ENCODE data around the gene WFDC1.

WFDC1 gene

DNA sequence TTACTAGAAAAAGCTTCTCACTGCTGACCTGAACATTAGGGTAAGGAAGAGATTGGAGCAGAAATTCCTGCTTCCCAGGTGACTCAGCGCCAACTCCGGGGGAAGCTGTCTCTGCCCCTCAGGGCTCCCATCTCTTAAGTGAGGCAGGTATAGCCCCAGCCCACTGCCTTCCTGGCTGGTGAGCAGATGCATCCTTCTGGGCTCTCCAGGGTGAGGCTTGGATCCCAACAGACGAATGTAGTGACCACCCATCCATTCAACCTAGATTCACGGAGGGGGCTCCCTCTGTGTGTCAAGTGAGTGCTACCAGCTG is 76.8 kb downstream of the WFDC1 start:
- H3K27ac Mint-ChIP-seq: no peak overlapping the region
- peaks cover 19% of the 10 kb centered on the region for H3K4me1 Mint-ChIP-seq (ENCODE audit: low read depth)
- peaks cover 63% of the 10 kb centered on the region for H3K27me3 Mint-ChIP-seq
- H3K9me3 Mint-ChIP-seq: no peaks in the 10 kb centered on the region
- no peak overlapping the region for H3K4me3 Mint-ChIP-seq
- no peaks in the 10 kb centered on the region for H3K36me3 Mint-ChIP-seq (ENCODE audit: low read depth)

DNA sequence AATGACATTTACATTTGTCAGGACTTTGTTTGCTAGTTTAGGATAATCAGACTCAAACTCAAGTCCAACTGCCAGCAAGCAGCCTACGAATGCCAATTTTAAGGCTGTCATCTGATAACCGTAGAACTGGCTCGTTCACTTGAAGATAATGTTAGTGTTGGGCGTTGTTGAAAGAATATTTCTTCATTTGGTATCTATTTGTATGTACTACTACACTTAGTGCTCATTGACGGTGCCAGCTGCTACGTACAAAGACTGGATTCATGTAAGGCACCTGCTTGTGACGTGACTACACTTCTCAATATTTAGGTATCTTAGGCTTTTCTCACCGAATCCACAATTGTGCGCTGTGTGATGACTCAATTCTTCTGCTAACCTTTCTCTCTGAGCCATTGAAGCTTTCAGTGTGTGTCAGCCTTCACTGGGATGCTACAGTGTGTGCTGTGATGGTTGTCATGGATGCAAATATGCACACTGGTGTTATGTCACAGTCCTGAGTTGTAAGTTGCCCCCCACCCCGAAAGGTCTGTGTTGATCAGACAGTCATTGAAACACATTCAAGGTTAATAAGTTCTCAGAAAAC is 79.3 kb downstream of the WFDC1 start:
- no peaks in the 10 kb centered on the region for H3K9me3 Mint-ChIP-seq
- peaks cover 52% of the 10 kb centered on the region for H3K27me3 Mint-ChIP-seq
- no peak overlapping the region for H3K27ac Mint-ChIP-seq
- no peaks in the 10 kb centered on the region for H3K36me3 Mint-ChIP-seq (ENCODE audit: low read depth)
- no peak overlapping the region for H3K4me3 Mint-ChIP-seq
- H3K4me1 Mint-ChIP-seq (ENCODE audit: low read depth): peaks cover 11% of the 10 kb centered on the region

DNA sequence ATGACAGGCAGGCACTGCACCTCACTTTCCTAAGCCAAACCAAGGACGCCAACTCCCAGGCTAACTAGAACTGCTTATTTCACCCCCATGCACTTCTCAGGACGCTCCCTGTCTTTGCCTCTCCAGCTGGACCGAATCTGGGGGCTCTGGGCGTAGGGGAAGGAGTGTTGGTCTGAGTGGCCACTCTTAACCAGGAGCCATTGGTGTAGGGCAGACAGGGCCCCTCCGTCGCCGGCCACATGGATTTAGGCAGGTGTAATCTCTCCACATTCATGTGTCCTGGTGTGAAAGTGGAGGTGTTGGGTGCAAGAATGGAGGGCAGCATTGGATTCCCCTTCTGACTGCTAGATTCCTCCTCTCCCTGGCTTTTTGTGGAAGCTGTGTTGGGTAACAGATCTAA is 83.4 kb downstream of the WFDC1 start:
- Mint-ChIP-seq H3K27ac (no peak overlapping the region), H3K36me3 (ENCODE audit: low read depth) (no peaks in the 10 kb centered on the region), H3K27me3 (peaks cover 35% of the 10 kb centered on the region), H3K9me3 (no peaks in the 10 kb centered on the region), H3K4me1 (ENCODE audit: low read depth) (peaks cover 22% of the 10 kb centered on the region), H3K4me3 (no peak overlapping the region)

DNA sequence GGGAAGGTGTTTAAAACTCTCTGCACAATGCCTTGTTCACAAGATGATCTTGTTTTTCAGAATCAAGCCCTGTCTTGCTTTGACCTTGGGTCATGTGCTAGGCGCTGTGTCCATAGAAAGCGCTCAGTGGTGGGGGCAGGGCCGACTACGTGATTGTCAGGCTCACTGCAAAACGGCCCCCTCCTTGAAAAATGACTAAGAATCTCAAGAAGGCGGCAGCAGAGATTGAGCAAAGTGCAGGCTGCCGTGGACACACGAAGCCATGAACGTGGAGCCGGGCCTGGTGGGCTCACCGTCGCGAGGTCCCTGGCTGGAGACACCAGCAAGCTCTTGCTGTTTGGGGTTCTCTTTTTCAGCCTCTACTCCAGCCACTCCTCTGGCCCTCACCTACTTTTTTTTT is 83.9 kb downstream of the WFDC1 start:
- Mint-ChIP-seq H3K4me3 (no peak overlapping the region), H3K4me1 (ENCODE audit: low read depth) (peaks cover 19% of the 10 kb centered on the region), H3K27me3 (peaks cover 32% of the 10 kb centered on the region), H3K9me3 (no peaks in the 10 kb centered on the region), H3K27ac (no peak overlapping the region), H3K36me3 (ENCODE audit: low read depth) (no peaks in the 10 kb centered on the region)

DNA sequence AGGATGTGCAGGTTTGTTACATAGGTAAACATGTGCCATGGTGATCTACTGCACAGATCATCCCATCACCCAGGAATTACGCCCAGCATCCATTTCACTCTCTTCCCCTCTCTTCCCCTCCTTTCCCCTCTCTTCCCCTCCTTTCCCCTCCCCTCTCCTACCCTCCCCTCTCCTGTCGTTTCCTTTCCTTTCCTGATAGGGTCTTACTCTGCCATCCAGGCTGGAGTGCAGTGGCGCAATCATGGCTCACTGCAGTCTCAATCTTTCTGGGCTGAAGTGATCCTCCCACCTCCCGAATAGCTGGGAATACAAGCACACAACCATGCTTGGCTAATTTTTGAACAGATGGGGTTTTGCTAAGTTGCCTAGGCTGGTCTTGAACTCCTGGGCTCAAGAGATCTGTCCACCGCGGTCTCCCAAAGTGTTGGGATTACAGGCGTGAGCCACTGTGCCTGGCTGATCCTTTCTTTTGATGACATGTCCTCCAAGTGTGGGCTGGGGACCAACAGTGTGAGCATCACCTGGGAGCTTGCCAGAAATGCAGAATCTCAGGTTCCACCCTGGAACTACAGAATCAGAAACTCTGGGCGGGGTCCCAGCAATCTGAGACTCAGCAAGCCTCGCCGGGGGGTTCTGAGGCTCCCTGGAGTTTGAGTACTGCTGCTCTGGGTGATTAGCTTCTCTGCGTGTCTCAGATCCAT is 84.5 kb downstream of the WFDC1 start:
- peaks cover 26% of the 10 kb centered on the region for H3K27me3 Mint-ChIP-seq
- H3K36me3 Mint-ChIP-seq (ENCODE audit: low read depth): no peaks in the 10 kb centered on the region
- no peak overlapping the region for H3K4me3 Mint-ChIP-seq
- no peak overlapping the region for H3K27ac Mint-ChIP-seq
- peaks cover 14% of the 10 kb centered on the region for H3K4me1 Mint-ChIP-seq (ENCODE audit: low read depth)
- H3K9me3 Mint-ChIP-seq: peaks cover under 1% of the 10 kb centered on the region
